HepG2 (cell line): ENCODE results near the gene SOWAHA. TPM values are rescaled to one million over a fixed set of nuclear protein-coding genes. Genes with fewer than 3 reads are reported as not detected.
A peak's percentile ranks its signal among the peaks of the same experiment; 100 is the strongest.

Source experiments
- CBX5 ChIP-seq: sonication (generic); formaldehyde crosslinking; IDR thresholded peaks from 2 replicates; pipeline ENCODE4 v1.4.0; 2020; ENCODE audit warnings: missing genetic modification reagents, borderline replicate concordance
- EHMT2 ChIP-seq: fragments of 200-600 bp; sonication (generic); IDR thresholded peaks from 2 replicates; pipeline ENCODE4 v1.7.0; 2017; ENCODE audit warnings: antibody characterized with exemption, low read depth, low read length, borderline replicate concordance
- GABPA ChIP-seq, 2 experiments: IDR thresholded peaks; 2 replicates each; pipeline ENCODE4 v1.6.1; 2011 to 2016; ENCODE audit warnings: low read depth in 2 of 2, low read length in 1 of 2, missing biosample characterization in 1 of 2, missing genetic modification characterization in 1 of 2
- GATAD2A ChIP-seq: IDR thresholded peaks from 2 replicates; pipeline ENCODE4 v1.6.1; 2016
- KLF13 ChIP-seq: sonication (generic); formaldehyde crosslinking; IDR thresholded peaks from 2 replicates; pipeline ENCODE4 v1.4.0; 2020; ENCODE audit warnings: mild to moderate bottlenecking, missing genetic modification reagents
- NKX3-1 ChIP-seq: sonication (generic); formaldehyde crosslinking; IDR thresholded peaks from 2 replicates; pipeline ENCODE4 v1.5.0; 2020; ENCODE audit warnings: missing genetic modification reagents
- PBX3 ChIP-seq: sonication (generic); formaldehyde crosslinking; IDR thresholded peaks from 2 replicates; pipeline ENCODE4 v1.8.1; 2023; ENCODE audit warnings: missing genetic modification reagents, inconsistent platforms, borderline replicate concordance
- SIN3A ChIP-seq: IDR thresholded peaks from 2 replicates; pipeline ENCODE4 v1.6.1; 2011; ENCODE audit warnings: low read depth, mild to moderate bottlenecking, control low read depth, low read length, borderline replicate concordance
- TBX2 ChIP-seq: sonication (generic); formaldehyde crosslinking; IDR thresholded peaks from 2 replicates; pipeline ENCODE4 v1.5.0; 2020; ENCODE audit warnings: missing genetic modification reagents, mild to moderate bottlenecking, borderline replicate concordance
- TP53 ChIP-seq: sonication (generic); formaldehyde crosslinking; conservative IDR thresholded peaks from 2 replicates; pipeline ENCODE4 v1.4.0; 2020; ENCODE audit warnings: missing genetic modification reagents
- ZFP36 ChIP-seq: fragments of 150-350 bp; IDR thresholded peaks from 2 replicates; pipeline ENCODE4 v1.6.1; 2018; ENCODE audit warnings: borderline replicate concordance, low read length, low read depth; ENCODE audit not compliant: partially characterized antibody
- ZMYM3 ChIP-seq: sonication (generic); formaldehyde crosslinking; IDR thresholded peaks from 2 replicates; pipeline ENCODE4 v1.5.1; 2020; ENCODE audit warnings: mild to moderate bottlenecking, missing genetic modification reagents
- ZNF354B ChIP-seq: sonication (generic); formaldehyde crosslinking; IDR thresholded peaks from 2 replicates; pipeline ENCODE4 v1.8.0; 2022; ENCODE audit warnings: mild to moderate bottlenecking, missing genetic modification reagents
- ZNF552 ChIP-seq: sonication (generic); formaldehyde crosslinking; IDR thresholded peaks from 2 replicates; pipeline ENCODE4 v1.9.0; 2022; ENCODE audit warnings: missing genetic modification reagents, mild to moderate bottlenecking, borderline replicate concordance
- polyA plus RNA-seq, 8 experiments: library from polyadenylated mRNA; depleted of rRNA in 3 of 8; stranded (reverse) in 7 of 8; unstranded in 1 of 8; fragments of >200 nt; fragmentation: Illumina TruSeq in 4 of 8; extraction: Trizol in 4 of 8; gene quantifications; 2 replicates each; pipeline versions ENCODE4 v1.2.1 to v1.2.3, GENCODE V29; 2011 to 2016; ENCODE audit warnings: low read depth in 4 of 8, missing spikeins in 1 of 8, mixed read lengths in 1 of 8; ENCODE audit not compliant: insufficient read depth in 1 of 8
- total RNA-seq, 5 experiments: library from RNA; depleted of rRNA; stranded (reverse); fragments of >200 nt; fragmentation: Illumina TruSeq; extraction: Trizol; gene quantifications; 2 replicates each; pipeline ENCODE4 v1.2.3, GENCODE V29; 2016; ENCODE audit warnings: low read depth in 1 of 5
- TF ChIP-seq, protein P1 (sequence below): sonication (generic); formaldehyde crosslinking; IDR thresholded peaks from 2 replicates; pipeline ENCODE4 v1.5.1; 2020; ENCODE audit warnings: mild to moderate bottlenecking, missing genetic modification reagents, borderline replicate concordance
- TF ChIP-seq, protein P2 (sequence below), 2 experiments: IDR thresholded peaks; 2 replicates each; pipeline ENCODE4 v1.6.1; 2011 to 2012; ENCODE audit warnings: low read length in 2 of 2, borderline replicate concordance in 1 of 2, low read depth in 1 of 2, mild to moderate bottlenecking in 1 of 2, moderate library complexity in 1 of 2
- TF ChIP-seq, protein P3 (sequence below): sonication (generic); formaldehyde crosslinking; IDR thresholded peaks from 2 replicates; pipeline ENCODE4 v1.8.0; 2022; ENCODE audit warnings: mild to moderate bottlenecking, missing genetic modification reagents; ENCODE audit not compliant: insufficient replicate concordance

Gene SOWAHA
- total and polyA plus RNA-seq, 2 of the 13 experiments (the other 11 are each of a cell fraction or from before 2014, with no cell fraction given): 0.95 to 1.9 TPM

DNA sequence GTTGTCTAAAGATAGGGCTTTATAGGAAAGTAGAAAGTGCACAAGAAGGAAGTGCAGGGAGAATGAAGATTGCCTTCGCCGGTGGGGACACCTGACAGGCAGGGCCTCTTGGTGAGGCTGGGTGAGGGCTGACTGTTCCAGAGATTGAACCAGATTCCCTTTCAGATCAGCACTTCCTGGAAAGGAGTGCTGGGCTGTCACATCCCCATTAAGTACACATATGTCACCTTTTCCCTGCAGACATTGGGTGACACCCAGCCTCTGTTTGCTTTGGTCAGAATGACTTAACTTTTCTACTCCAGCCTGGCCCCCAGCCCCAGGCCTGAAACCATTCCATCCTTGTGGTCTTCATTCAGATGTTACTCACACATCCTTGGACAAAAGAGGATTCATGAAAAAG lies 24.8 kb downstream of the SOWAHA start (continued):
- TF ChIP-seq, protein P1, sequence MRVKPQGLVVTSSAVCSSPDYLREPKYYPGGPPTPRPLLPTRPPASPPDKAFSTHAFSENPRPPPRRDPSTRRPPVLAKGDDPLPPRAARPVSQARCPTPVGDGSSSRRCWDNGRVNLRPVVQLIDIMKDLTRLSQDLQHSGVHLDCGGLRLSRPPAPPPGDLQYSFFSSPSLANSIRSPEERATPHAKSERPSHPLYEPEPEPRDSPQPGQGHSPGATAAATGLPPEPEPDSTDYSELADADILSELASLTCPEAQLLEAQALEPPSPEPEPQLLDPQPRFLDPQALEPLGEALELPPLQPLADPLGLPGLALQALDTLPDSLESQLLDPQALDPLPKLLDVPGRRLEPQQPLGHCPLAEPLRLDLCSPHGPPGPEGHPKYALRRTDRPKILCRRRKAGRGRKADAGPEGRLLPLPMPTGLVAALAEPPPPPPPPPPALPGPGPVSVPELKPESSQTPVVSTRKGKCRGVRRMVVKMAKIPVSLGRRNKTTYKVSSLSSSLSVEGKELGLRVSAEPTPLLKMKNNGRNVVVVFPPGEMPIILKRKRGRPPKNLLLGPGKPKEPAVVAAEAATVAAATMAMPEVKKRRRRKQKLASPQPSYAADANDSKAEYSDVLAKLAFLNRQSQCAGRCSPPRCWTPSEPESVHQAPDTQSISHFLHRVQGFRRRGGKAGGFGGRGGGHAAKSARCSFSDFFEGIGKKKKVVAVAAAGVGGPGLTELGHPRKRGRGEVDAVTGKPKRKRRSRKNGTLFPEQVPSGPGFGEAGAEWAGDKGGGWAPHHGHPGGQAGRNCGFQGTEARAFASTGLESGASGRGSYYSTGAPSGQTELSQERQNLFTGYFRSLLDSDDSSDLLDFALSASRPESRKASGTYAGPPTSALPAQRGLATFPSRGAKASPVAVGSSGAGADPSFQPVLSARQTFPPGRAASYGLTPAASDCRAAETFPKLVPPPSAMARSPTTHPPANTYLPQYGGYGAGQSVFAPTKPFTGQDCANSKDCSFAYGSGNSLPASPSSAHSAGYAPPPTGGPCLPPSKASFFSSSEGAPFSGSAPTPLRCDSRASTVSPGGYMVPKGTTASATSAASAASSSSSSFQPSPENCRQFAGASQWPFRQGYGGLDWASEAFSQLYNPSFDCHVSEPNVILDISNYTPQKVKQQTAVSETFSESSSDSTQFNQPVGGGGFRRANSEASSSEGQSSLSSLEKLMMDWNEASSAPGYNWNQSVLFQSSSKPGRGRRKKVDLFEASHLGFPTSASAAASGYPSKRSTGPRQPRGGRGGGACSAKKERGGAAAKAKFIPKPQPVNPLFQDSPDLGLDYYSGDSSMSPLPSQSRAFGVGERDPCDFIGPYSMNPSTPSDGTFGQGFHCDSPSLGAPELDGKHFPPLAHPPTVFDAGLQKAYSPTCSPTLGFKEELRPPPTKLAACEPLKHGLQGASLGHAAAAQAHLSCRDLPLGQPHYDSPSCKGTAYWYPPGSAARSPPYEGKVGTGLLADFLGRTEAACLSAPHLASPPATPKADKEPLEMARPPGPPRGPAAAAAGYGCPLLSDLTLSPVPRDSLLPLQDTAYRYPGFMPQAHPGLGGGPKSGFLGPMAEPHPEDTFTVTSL (CRISPR knock-in tag): peak; percentile 69; the same call in 1 of the 2 replicates
- TF ChIP-seq ZNF354B (no peak), ZFP36 (no peak), NKX3-1 (CRISPR knock-in tag) (peak; percentile 26; the same call in 1 of the 2 replicates), CBX5 (CRISPR knock-in tag) (peak; percentile 34; the same call in 1 of the 2 replicates), EHMT2 (no peak), ZNF552 (CRISPR knock-in tag) (no peak), TP53 (no peak), ZMYM3 (0 out of 2 replicates have a peak, but pooled peaks have one; percentile 16), SIN3A (0 out of 2 replicates have a peak, but pooled peaks have one; percentile 70), GATAD2A (peak; percentile 68), PBX3 (no peak; the same call in 1 of the 2 replicates), TBX2 (peak; percentile 83), GABPA (IDR thresholded peaks at IDR 0.05; ENCODE audit: low read depth, low read length) (no peak), GABPA (CRISPR knock-in tag; IDR thresholded peaks at IDR 0.05; ENCODE audit: low read depth) (peak; percentile 66), KLF13 (CRISPR knock-in tag) (no peak)
- TF ChIP-seq, protein P2, sequence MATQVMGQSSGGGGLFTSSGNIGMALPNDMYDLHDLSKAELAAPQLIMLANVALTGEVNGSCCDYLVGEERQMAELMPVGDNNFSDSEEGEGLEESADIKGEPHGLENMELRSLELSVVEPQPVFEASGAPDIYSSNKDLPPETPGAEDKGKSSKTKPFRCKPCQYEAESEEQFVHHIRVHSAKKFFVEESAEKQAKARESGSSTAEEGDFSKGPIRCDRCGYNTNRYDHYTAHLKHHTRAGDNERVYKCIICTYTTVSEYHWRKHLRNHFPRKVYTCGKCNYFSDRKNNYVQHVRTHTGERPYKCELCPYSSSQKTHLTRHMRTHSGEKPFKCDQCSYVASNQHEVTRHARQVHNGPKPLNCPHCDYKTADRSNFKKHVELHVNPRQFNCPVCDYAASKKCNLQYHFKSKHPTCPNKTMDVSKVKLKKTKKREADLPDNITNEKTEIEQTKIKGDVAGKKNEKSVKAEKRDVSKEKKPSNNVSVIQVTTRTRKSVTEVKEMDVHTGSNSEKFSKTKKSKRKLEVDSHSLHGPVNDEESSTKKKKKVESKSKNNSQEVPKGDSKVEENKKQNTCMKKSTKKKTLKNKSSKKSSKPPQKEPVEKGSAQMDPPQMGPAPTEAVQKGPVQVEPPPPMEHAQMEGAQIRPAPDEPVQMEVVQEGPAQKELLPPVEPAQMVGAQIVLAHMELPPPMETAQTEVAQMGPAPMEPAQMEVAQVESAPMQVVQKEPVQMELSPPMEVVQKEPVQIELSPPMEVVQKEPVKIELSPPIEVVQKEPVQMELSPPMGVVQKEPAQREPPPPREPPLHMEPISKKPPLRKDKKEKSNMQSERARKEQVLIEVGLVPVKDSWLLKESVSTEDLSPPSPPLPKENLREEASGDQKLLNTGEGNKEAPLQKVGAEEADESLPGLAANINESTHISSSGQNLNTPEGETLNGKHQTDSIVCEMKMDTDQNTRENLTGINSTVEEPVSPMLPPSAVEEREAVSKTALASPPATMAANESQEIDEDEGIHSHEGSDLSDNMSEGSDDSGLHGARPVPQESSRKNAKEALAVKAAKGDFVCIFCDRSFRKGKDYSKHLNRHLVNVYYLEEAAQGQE (IDR thresholded peaks at IDR 0.05; ENCODE audit: borderline replicate concordance in 1 of 2, low read depth in 1 of 2, low read length in 2 of 2): 0 out of 4 replicates have a peak, but pooled peaks of 1 of the 2 experiments have one; percentile 3
- TF ChIP-seq, protein P3, sequence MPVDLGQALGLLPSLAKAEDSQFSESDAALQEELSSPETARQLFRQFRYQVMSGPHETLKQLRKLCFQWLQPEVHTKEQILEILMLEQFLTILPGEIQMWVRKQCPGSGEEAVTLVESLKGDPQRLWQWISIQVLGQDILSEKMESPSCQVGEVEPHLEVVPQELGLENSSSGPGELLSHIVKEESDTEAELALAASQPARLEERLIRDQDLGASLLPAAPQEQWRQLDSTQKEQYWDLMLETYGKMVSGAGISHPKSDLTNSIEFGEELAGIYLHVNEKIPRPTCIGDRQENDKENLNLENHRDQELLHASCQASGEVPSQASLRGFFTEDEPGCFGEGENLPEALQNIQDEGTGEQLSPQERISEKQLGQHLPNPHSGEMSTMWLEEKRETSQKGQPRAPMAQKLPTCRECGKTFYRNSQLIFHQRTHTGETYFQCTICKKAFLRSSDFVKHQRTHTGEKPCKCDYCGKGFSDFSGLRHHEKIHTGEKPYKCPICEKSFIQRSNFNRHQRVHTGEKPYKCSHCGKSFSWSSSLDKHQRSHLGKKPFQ (CRISPR knock-in tag): no peak
